K562 (cell line): Measurements from ENCODE around the gene ATRNL1. TPM values are rescaled to one million over a fixed set of nuclear protein-coding genes. Genes with fewer than 3 reads are reported as not detected.

Experiments
- ATAC-seq: fragments of 200-7000 bp; cut with Tn5 transposase; 3 replicates; pipeline ENCODE4 v1.9.1; 2020; ENCODE audit warnings: moderate library complexity
- BruUV-seq: library from RNA; stranded (reverse); fragments of 400-500 nt; replicated peaks from 2 replicates; lab custom pipeline; 2021; lab: Mats Ljungman, UMichigan
- CTCF ChIA-PET: fragments of 300-600 bp; formaldehyde crosslinking; extraction: SDS; loops from one replicate; lab custom pipeline; 2021; ENCODE audit warnings: low intra/inter-chr PET ratio; lab: Yijun Ruan, JAX
- POLR2A ChIA-PET: fragments of 300-600, 350-650 bp; sonication (Branson Sonifier 250); formaldehyde crosslinking; extraction: SDS; loops from one replicate; lab custom pipeline; 2021; ENCODE audit warnings: antibody characterized with exemption, inconsistent platforms; lab: Yijun Ruan, JAX
- DNase-seq, 4 experiments: peaks; one replicate each; pipeline versions ENCODE4 v3.0.0 to v3.0.0-alpha.2; 2011 to 2018; ENCODE audit warnings: low spot score in 3 of 4, mixed read lengths in 3 of 4; ENCODE audit errors: extremely low read depth in 1 of 4
- FAIRE-seq: peaks from 2 replicates; lab custom pipeline; 2011; peaks lifted over from hg19 to GRCh38; lab: Jason Lieb, UNC
- H2AFZ ChIP-seq: 2 replicates; pipeline ENCODE4 v1.6.0; 2011; ENCODE audit warnings: low read depth, low read length, control low read depth, inconsistent platforms
- H3K27ac ChIP-seq: fragments of 200-600 bp; 3 replicates; pipeline ENCODE4 v1.8.0; 2011; ENCODE audit warnings: low read depth, mild to moderate bottlenecking, control low read depth, inconsistent platforms, low read length, moderate library complexity, mixed read lengths; ENCODE audit errors: extremely low read depth
- H3K27me3 ChIP-seq, 2 experiments: fragments of 300-600 bp in 1 of 2; 2 replicates in 1 of 2; 3 replicates in 1 of 2; pipeline versions ENCODE4 v1.6.0 to v1.8.0; 2011; ENCODE audit warnings: inconsistent platforms in 2 of 2, low read length in 2 of 2, mild to moderate bottlenecking in 1 of 2, mixed read lengths in 1 of 2, moderate library complexity in 1 of 2; ENCODE audit not compliant: control insufficient read depth in 2 of 2, insufficient read depth in 2 of 2
- H3K36me3 ChIP-seq: fragments of 300-600 bp; 3 replicates; pipeline ENCODE4 v1.8.0; 2011; ENCODE audit warnings: mild to moderate bottlenecking, low read length, inconsistent platforms; ENCODE audit not compliant: control insufficient read depth, insufficient read depth
- H3K4me1 ChIP-seq, 2 experiments: fragments of 200-600 bp in 1 of 2; replicated peaks in 1 of 2; 2 replicates in 1 of 2; 3 replicates in 1 of 2; pipeline versions ENCODE4 v1.5.1 to v1.8.0; 2011; ENCODE audit warnings: inconsistent platforms in 2 of 2, low read length in 2 of 2, mild to moderate bottlenecking in 1 of 2, mixed read lengths in 1 of 2, moderate library complexity in 1 of 2; ENCODE audit not compliant: control insufficient read depth in 2 of 2, insufficient read depth in 2 of 2
- H3K4me2 ChIP-seq: 2 replicates; pipeline ENCODE4 v1.6.1; 2011; ENCODE audit warnings: low read length, control low read depth, inconsistent platforms, mixed read lengths; ENCODE audit not compliant: insufficient read depth
- H3K4me3 ChIP-seq: fragments of 200-600 bp; sonication (generic), shearing (Covaris generic); 2 replicates; pipeline ENCODE4 v1.5.1; 2016; ENCODE audit warnings: control low read depth, inconsistent platforms
- H3K79me2 ChIP-seq: fragments of 200-600 bp; 3 replicates; pipeline ENCODE4 v1.8.0; 2011; ENCODE audit warnings: low read length, inconsistent platforms; ENCODE audit not compliant: control insufficient read depth, insufficient read depth
- H3K9ac ChIP-seq, 2 experiments: 2 replicates each; pipeline versions ENCODE4 v1.6.0 to v1.6.1; 2011; ENCODE audit warnings: low read depth in 2 of 2, low read length in 2 of 2, control low read depth in 1 of 2, inconsistent platforms in 1 of 2, mild to moderate bottlenecking in 1 of 2, mixed read lengths in 1 of 2; ENCODE audit not compliant: insufficient read depth in 1 of 2
- H3K9me1 ChIP-seq: one replicate; pipeline ENCODE4 v1.6.0; 2011; ENCODE audit warnings: inconsistent platforms, mild to moderate bottlenecking, low read length, moderate library complexity; ENCODE audit not compliant: control insufficient read depth, insufficient read depth
- H3K9me3 ChIP-seq: replicated peaks from 2 replicates; pipeline ENCODE4 v1.5.1; 2011; ENCODE audit warnings: low read depth, low read length, inconsistent platforms; ENCODE audit not compliant: control insufficient read depth, insufficient read depth
- H4K20me1 ChIP-seq: replicated peaks from 2 replicates; pipeline ENCODE4 v1.6.1; 2011; ENCODE audit warnings: low read length, inconsistent platforms, mixed read lengths; ENCODE audit not compliant: control insufficient read depth, insufficient read depth
- ARID4B ChIP-seq: sonication (generic); formaldehyde crosslinking; IDR thresholded peaks from 2 replicates; pipeline ENCODE4 v1.8.0; 2022; ENCODE audit warnings: mild to moderate bottlenecking, missing genetic modification reagents
- FOXP4 ChIP-seq: sonication (generic); formaldehyde crosslinking; IDR thresholded peaks from 2 replicates; pipeline ENCODE4 v1.8.0; 2022; ENCODE audit warnings: mild to moderate bottlenecking, missing genetic modification reagents, borderline replicate concordance
- POLR3A ChIP-seq: IDR thresholded peaks from 2 replicates; pipeline ENCODE4 v1.6.1; 2011; ENCODE audit warnings: borderline replicate concordance, mild to moderate bottlenecking, moderate library complexity; ENCODE audit not compliant: insufficient read length, insufficient read depth; ENCODE audit errors: extremely low read depth
- SP1 ChIP-seq: sonication (generic); formaldehyde crosslinking; IDR thresholded peaks from 2 replicates; pipeline ENCODE4 v1.8.1; 2022; ENCODE audit warnings: mild to moderate bottlenecking, missing genetic modification reagents
- TAF9B ChIP-seq: fragments of 450-650 bp; IDR thresholded peaks from 2 replicates; pipeline ENCODE4 v1.6.1; 2018; ENCODE audit warnings: mild to moderate bottlenecking; ENCODE audit not compliant: partially characterized antibody
- ZNF584 ChIP-seq: fragments of 200-800 bp; sonication (Bioruptor generic); IDR thresholded peaks from 2 replicates; pipeline ENCODE4 v1.6.1; 2016; ENCODE audit warnings: low read depth, mild to moderate bottlenecking, missing genetic modification characterization, missing compliant biosample characterization
- WGBS: fragments of 100-300 bp; shearing (Covaris generic); methylation state at CpG from one replicate; pipeline ENCODE4 v1.1.6; 2016; ENCODE audit warnings: low coverage, mixed read lengths; ENCODE audit not compliant: insufficient coverage; ENCODE audit errors: missing lambda C conversion rate; 5-methylcytosine and 5-hydroxymethylcytosine counted together
- in situ Hi-C: fragments of 300-500 bp; cut with MboI; formaldehyde crosslinking; loops from 4 replicates; pipeline ENCODE4 v1.15.0; 2018; ENCODE audit warnings: inconsistent platforms, mixed read lengths
- intact Hi-C: fragments of 100-400 bp; cut with micrococcal nuclease; formaldehyde crosslinking; loops from 2 replicates; pipeline ENCODE4 v1.14.2; 2022
- polyA plus RNA-seq, 8 experiments: library from polyadenylated mRNA; depleted of rRNA in 4 of 8; stranded (reverse) in 5 of 8; unstranded in 3 of 8; fragments of >200 nt; fragmentation: Nextera tagmentation in 2 of 8; fragmentation: Illumina TruSeq in 1 of 8; extraction: Ambion mirVana in 2 of 8; extraction: Trizol in 1 of 8; gene quantifications; 2 replicates each; pipeline versions ENCODE4 v1.2.1 to v1.2.3, GENCODE V29; 2011 to 2014; ENCODE audit warnings: inconsistent platforms in 1 of 8, missing spikeins in 1 of 8
- total RNA-seq, 7 experiments: library from RNA; depleted of rRNA in 6 of 7; stranded (reverse); fragments of >200 nt in 6 of 7; fragmentation: Illumina TruSeq in 2 of 7; extraction: Trizol in 2 of 7; gene quantifications; 2 replicates each; pipeline versions ENCODE4 v1.2.1 to v1.2.3, GENCODE V29; 2011 to 2021; ENCODE audit warnings: low replicate concordance in 1 of 7

The ATRNL1 gene
- total and polyA plus RNA-seq, 9 of the 15 experiments (the other 6 are each of a cell fraction or from before 2014, with no cell fraction given), result 0.18 TPM; not detected in 8

- no peak for TF ChIP-seq ARID4B (CRISPR knock-in tag)
Observed at GRCh38 chr10:115441907-115442545, 348.9 kb downstream of the ATRNL1 start (continued).

- WGBS, result 3% methylated on average over 5 of the region's 5 CpGs
- POLR2A ChIA-PET, result no interaction called here
Observed at GRCh38 chr10:115456812-115457211, 363.6 kb downstream of the ATRNL1 start.

More at GRCh38 chr10:115456812-115457211, 363.6 kb downstream of the ATRNL1 start:
- Histone ChIP-seq H3K4me3 (no peak overlapping the region), H2AFZ (no peak overlapping the region), H3K4me1 (no peaks in the 10 kb centered on the region), H3K4me2 (no peak overlapping the region), H3K9me3 (no peaks in the 10 kb centered on the region), H3K36me3 (no peaks in the 10 kb centered on the region), H3K9me1 (no peaks in the 10 kb centered on the region), H3K27ac (no peak overlapping the region), H4K20me1 (no peaks in the 10 kb centered on the region), H3K9ac (no peak overlapping the region), H3K27me3 (no peaks in the 10 kb centered on the region), H3K79me2 (no peaks in the 10 kb centered on the region)
- ATAC-seq (no peak), FAIRE-seq (no peak), DNase-seq (no peak)
- intact Hi-C loops (no loop called here), in situ Hi-C loops (no loop called here)
- CTCF ChIA-PET, result no interaction called here
- TF ChIP-seq TAF9B, result no peak
- no peak for TF ChIP-seq SP1 (CRISPR knock-in tag)
- TF ChIP-seq POLR3A, result no peak
- TF ChIP-seq ARID4B (CRISPR knock-in tag), result no peak
- no peak for TF ChIP-seq ZNF584 (CRISPR knock-in tag)
- TF ChIP-seq FOXP4 (CRISPR knock-in tag), result no peak
- no TSS peak for BruUV-seq
